Measurements from ENCODE around the gene UPF2.
"Not testable (repeated sequence)": the region's sequence is repeated elsewhere in the genome, so short reads cannot be mapped to it uniquely, and the experiment has no call there.

UPF2 gene

DNA sequence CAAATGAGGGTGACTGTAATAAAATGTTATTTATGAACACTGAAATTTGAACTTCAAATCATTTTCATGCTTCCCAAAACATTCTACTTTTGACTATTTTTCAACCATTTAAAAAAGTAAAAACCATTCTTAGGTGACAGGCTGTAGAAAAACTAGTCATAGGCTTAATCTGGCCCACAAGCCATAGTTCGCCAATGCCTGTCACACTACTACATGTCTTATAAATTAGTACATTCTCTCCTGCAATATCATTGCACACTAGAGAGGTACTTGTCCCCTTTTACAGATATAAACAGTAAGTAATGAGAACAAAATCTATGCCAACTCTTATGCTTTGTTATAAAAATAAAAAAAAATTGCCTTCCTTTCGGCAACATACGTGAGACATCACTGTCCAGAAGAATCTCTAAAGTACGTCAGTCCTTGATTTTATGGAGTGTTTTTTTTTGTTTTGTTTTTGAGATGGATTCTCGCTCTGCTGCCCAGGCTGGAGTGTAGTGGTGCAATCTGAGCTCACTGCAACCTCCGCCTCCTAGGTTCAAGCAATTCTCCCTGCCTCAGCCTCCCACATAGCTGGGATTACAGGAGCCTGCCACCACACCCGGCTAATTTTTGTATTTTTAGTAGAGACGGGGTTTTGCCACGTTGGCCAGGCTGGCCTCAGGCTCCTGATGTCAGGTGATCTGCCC is 23.2 kb downstream of the UPF2 start:
- DNase-seq (ENCODE audit: insufficient read length, low spot score) (no peak), FAIRE-seq (no peak)

DNA sequence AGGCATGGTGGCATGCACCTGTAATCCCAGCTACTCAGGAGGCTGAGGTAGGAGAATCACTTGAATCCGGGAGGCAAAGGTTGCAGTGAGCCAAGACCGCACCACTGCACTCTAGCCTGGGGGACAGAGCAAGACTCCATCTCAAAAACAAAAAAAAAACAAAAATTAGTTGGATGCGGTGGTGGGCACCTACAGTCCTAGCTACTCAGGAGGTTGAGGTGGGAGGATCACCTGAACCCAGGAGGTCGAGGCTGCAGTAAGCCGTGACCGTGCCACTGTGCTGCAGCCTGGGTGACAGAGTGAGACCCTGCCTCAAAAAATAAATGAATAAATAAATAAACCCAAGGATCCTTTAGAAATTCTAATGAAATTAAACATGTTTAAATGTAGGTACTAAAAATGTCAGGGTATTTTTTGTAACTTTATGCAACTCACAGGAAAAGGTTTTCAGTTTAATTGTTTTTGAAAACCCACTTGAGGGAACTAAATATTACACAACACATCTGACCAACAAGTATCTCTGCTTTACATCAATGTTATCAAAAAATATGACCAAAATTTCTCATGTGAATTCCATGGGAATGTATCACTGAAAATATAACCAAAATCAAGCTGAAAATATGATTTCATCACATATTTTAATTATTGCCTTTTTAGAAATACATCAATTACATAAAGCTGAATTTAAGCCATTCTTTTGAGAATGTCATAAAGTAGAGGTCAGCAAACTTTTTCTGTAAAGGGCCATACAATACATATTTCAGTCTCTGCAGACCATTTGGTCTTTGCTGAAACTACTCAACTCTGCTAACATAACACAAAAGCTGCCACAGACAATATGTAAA is 23.9 kb downstream of the UPF2 start:
- TF ChIP-seq, protein P1, sequence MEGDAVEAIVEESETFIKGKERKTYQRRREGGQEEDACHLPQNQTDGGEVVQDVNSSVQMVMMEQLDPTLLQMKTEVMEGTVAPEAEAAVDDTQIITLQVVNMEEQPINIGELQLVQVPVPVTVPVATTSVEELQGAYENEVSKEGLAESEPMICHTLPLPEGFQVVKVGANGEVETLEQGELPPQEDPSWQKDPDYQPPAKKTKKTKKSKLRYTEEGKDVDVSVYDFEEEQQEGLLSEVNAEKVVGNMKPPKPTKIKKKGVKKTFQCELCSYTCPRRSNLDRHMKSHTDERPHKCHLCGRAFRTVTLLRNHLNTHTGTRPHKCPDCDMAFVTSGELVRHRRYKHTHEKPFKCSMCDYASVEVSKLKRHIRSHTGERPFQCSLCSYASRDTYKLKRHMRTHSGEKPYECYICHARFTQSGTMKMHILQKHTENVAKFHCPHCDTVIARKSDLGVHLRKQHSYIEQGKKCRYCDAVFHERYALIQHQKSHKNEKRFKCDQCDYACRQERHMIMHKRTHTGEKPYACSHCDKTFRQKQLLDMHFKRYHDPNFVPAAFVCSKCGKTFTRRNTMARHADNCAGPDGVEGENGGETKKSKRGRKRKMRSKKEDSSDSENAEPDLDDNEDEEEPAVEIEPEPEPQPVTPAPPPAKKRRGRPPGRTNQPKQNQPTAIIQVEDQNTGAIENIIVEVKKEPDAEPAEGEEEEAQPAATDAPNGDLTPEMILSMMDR (IDR thresholded peaks at IDR 0.05; ENCODE audit: insufficient read depth, missing control alignments), result no peak
- DNase-seq (ENCODE audit: insufficient read length, low spot score) (no peak), FAIRE-seq (no peak)

More for the DNA sequence above, 23.2 kb downstream of the UPF2 start:
- TF ChIP-seq, protein P1 (IDR thresholded peaks at IDR 0.05; ENCODE audit: insufficient read depth, missing control alignments), result no peak

DNA sequence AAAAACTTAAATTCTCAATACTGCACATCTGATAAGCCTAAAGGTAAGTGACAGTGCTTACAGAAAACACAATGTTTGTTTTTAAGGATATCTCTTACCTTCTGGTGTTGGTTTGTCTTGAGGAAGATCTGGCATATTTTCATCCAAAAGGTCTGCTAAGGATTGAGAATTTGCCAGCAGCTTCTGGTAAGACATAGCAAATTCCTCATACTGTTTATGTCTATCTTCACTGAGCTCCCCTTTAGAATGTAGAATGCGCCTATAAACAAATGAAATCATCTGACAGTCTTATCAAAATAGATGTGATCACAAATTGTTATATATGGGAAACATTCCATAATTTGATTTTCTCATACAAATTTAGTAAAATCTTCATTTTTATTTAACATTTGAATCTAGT is 28.7 kb downstream of the UPF2 start:
- FAIRE-seq, result peak; percentile 6

DNA sequence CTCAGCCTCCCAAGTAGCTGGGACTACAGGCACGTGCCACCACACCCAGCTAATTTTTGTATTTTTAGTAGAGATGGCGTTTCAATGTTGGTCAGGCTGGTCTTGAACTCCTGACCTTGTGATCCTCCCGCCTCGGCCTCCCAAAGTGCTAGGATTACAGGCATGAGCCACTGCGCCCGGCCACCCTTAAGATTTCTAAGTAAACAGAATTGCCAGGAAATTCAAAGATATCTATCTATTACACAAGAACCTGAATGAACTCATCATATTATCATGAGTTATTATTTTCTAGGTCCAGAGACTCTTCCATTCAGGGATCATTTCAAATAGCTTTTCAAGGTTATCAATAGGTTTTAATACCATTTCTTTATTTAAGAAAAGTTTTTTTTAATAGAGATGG is 29.2 kb downstream of the UPF2 start:
- not testable (repeated sequence) for DNase-seq (ENCODE audit: insufficient read length, low spot score); FAIRE-seq

More for the DNA sequence above, 28.7 kb downstream of the UPF2 start:
- TF ChIP-seq, protein P1 (IDR thresholded peaks at IDR 0.05; ENCODE audit: insufficient read depth, missing control alignments), result no peak
- no peak for DNase-seq (ENCODE audit: insufficient read length, low spot score)

DNA sequence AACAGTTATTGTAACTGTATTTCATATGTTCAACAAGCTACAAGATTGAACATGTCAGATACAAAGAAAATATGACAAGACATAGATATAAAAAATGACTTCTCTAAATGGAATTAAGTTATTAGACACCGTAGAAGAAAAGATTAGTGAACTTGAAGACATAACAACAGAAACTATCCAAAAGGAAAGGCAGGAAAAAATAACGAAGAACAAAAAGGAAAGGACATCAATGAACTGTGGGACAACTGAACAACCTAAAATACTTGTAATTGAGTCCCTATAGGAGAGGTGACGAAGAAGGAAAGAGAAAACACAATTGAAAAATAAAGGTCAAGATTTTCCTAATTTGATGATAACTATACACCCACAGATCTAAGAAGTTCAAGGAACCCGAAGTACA is 32.3 kb downstream of the UPF2 start:
- FAIRE-seq (no peak), DNase-seq (ENCODE audit: insufficient read length, low spot score) (no peak)
- TF ChIP-seq, protein P1 (IDR thresholded peaks at IDR 0.05; ENCODE audit: insufficient read depth, missing control alignments), result no peak

DNA sequence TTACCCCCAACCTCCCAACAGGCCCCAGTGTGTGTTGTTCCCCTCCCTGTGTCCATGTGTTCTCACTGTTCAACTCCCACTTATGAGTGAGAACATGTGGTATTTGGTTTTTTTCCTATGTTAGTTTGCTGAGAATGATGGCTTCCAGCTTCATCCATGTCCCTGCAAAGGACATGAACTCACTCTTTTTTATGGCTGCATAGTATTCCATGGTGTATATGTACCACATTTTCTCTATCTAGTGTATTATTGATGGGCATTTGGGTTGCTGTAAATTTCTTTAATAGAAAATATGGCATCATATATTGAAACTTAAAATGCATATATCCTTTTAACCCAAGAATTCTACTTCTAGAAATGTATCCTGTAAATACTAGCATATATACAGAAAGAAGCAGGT is 33.8 kb downstream of the UPF2 start:
- not testable (repeated sequence) for FAIRE-seq; DNase-seq (ENCODE audit: insufficient read length, low spot score)

DNA sequence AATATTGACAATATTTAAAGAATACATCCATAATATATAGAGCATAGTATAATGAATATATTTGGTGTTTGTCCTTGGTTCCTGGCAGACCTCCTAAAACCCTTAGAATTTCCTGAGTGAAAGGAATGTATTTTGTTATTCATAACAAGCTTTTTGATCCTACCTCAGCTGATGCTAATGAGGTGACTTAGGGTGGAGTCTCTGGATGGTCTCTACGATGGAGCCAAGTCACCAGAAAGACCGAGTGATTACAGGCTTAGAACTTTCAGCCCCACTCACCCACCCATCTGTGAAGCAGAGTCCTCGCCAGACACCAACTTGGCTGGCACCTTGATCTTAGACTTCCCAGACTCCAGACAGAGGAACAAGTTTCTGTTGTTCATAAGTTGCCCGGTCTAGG is 35.9 kb downstream of the UPF2 start:
- TF ChIP-seq, protein P1 (IDR thresholded peaks at IDR 0.05; ENCODE audit: insufficient read depth, missing control alignments), result no peak
- DNase-seq (ENCODE audit: insufficient read length, low spot score) (no peak), FAIRE-seq (no peak)

DNA sequence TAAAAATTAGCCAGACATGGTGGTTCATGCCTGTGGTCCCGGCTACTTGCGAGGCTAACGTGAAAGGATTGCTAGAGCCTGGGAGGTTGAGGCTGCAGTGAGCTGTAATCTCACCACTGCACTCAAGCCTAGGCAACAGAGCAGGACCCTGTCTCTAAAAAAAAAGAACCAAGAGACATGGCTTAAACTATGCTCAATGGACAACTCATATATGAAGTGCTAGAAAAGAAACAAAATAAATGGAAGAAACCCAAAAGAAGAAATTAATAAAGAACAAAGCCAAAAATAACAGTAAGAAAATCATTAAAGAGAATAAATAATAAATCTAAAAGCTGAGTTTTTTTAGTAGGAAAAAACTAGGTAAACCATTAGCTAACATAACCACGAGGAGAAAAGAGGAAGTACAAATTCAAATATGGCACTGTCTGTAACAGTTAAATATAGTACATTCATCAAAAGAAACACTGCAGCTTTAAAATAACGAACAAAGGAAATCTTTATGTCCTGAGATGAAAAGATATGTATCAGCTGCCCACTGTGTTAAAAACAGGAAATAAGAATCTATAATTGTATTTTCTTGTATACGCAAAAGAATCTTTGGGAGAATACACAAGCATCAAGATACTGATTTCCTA is 48.7 kb downstream of the UPF2 start:
- FAIRE-seq (no peak), DNase-seq (ENCODE audit: insufficient read length, low spot score) (no peak)

More for the DNA sequence above, 48.7 kb downstream of the UPF2 start:
- TF ChIP-seq, protein P1 (IDR thresholded peaks at IDR 0.05; ENCODE audit: insufficient read depth, missing control alignments), result no peak

Data from D721Med (cell line).